Thoracic aorta (tissue), 2 donors: ENCODE measurements around the gene OR13A1. TPM values are rescaled to one million over a fixed set of nuclear protein-coding genes. Genes with fewer than 3 reads are reported as not detected.
"Not testable (repeated sequence)": the region's sequence is repeated elsewhere in the genome, so short reads cannot be mapped to it uniquely, and the experiment has no call there.

Source experiments
- ATAC-seq: fragments of 150-250 bp; one replicate; pipeline ENCODE4 v1.8.0; 2017; ENCODE audit warnings: low read depth; ENCODE audit not compliant: insufficient number of reproducible peaks, low FRiP score
- DNase-seq: peaks from one replicate; pipeline ENCODE4 v3.0.0-alpha.2; 2020; ENCODE audit warnings: low spot score
- H3K27ac ChIP-seq, 2 donors: fragments of 200-600 bp; sonication (generic); 1 replicate in 1 of 2; 2 replicates in 1 of 2; pipeline ENCODE4 v1.5.1; 2016; ENCODE audit warnings: mild to moderate bottlenecking in 2 of 2, moderate library complexity in 2 of 2
- H3K27me3 ChIP-seq: fragments of 200-600 bp; sonication (generic); replicated peaks from 2 replicates; pipeline ENCODE4 v1.6.0; 2016; ENCODE audit warnings: mild to moderate bottlenecking; ENCODE audit not compliant: insufficient read depth
- H3K36me3 ChIP-seq: fragments of 200-600 bp; sonication (generic); one replicate; pipeline ENCODE4 v1.5.1; 2016
- H3K4me1 ChIP-seq, 2 donors: fragments of 200-600 bp; sonication (generic); 1 replicate in 1 of 2; 2 replicates in 1 of 2; pipeline versions ENCODE4 v1.5.1 to v1.6.0; 2016; ENCODE audit warnings: low read depth in 2 of 2, mild to moderate bottlenecking in 1 of 2; ENCODE audit not compliant: control insufficient read depth in 1 of 2
- H3K4me3 ChIP-seq: fragments of 200-600 bp; sonication (generic); 2 replicates; pipeline ENCODE4 v1.5.1; 2016; ENCODE audit warnings: mild to moderate bottlenecking
- H3K9me3 ChIP-seq: fragments of 200-600 bp; sonication (generic); 2 replicates; pipeline ENCODE4 v1.5.1; 2016
- CTCF ChIP-seq: fragments of 200-600 bp; sonication (generic); IDR thresholded peaks from one replicate; pipeline ENCODE4 v1.5.1; 2019; ENCODE audit warnings: antibody characterized with exemption
- total RNA-seq, 2 donors: library from RNA; depleted of rRNA; stranded (reverse); fragments of >200 nt; gene quantifications; one replicate each; pipeline versions ENCODE4 v1.1.0 to v1.2.3, GENCODE V29; 2016

Gene OR13A1
- total RNA-seq, 2 donors from 2014 or later = 0.85 TPM; not detected in 1

DNA sequence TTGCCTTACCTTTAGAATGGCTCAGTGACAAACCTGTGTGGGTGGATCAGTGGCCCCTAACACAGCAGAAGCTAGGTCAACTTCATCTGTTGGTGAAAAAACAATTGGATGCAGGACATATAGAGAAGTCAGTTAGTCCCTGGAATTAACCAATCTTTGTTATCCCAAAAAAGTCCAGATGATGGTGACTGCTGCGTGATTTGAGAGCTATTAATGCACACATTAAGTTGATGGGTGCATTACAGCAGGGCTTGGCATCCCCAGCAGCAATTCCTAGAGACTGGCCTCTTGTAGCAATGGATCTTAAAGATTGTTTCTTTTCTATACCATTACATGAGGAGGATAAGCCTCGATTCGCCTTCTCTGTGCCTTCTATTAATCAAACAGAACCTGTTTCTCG, 33.3 kb downstream of the OR13A1 start:
- H3K4me3 ChIP-seq = no peak overlapping the region
- no peak for ATAC-seq
- no peaks in the 10 kb centered on the region for H3K4me1 ChIP-seq

DNA sequence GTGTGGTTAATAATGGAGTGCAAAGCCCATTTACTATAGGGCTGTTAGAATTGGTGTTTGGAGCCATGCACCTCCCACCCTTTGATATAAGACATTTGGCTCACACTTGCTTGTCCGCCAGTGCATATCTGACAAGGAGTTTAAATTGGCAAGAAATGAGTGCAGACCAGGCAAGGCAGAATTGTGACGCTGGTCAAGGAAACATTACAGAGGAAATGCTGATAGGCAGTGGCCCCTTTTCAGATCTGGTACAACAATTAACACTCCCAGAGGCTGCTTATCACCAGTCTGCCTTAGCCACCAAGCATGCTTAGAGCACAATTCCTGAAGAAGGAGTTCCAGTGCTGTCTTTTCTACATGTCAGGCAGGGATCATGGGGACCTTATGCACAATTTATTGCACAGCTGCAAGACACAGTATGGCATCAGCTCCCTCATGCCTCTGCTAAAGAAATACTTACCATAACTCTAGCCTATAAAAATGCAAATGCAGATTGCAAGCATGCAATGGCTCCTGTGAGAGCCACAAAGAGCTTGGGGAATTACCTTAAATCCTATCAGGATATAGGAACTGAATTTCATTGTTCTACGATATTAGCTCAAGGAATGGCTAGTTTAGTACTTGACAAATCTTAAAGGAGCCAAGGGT, 35.2 kb downstream of the OR13A1 start:
- ATAC-seq (no peak), DNase-seq (no peak)

More for the DNA sequence above, 33.3 kb downstream of the OR13A1 start:
- no peaks in the 10 kb centered on the region for H3K9me3 ChIP-seq
- no peaks in the 10 kb centered on the region for H3K36me3 ChIP-seq
- DNase-seq = no peak
- TF ChIP-seq CTCF = no peak
- H3K27me3 ChIP-seq = no peaks in the 10 kb centered on the region
- H3K27ac ChIP-seq = no peak overlapping the region

DNA sequence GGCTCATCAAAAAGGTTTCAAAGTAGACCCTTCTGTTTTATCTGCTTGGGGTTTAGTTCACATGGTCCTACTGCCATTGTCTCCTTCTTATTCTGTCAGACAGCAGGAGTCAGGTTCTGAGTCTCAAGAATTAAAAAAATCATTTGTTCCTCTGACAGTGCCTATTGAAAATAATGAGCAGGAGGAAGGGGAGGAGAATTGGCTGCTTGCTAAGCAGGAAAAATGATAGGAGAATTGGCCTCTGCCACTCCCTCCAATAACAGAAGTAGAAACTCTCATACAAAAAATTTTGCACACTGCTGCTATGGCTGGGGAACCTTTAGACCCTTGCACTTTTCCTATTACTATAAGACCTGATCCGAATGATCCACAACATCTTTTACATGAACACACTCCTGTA, 35.7 kb downstream of the OR13A1 start:
- Histone ChIP-seq H3K4me1 (no peaks in the 10 kb centered on the region), H3K27ac (no peak overlapping the region), H3K9me3 (no peaks in the 10 kb centered on the region), H3K36me3 (no peaks in the 10 kb centered on the region), H3K4me3 (no peak overlapping the region), H3K27me3 (no peaks in the 10 kb centered on the region)
- ATAC-seq (no peak), DNase-seq (no peak)
- TF ChIP-seq CTCF = no peak

More for the DNA sequence above, 35.2 kb downstream of the OR13A1 start:
- Histone ChIP-seq H3K4me1 (no peaks in the 10 kb centered on the region), H3K27me3 (no peaks in the 10 kb centered on the region), H3K9me3 (no peaks in the 10 kb centered on the region), H3K4me3 (no peak overlapping the region), H3K36me3 (no peaks in the 10 kb centered on the region), H3K27ac (no peak overlapping the region)
- no peak for TF ChIP-seq CTCF

DNA sequence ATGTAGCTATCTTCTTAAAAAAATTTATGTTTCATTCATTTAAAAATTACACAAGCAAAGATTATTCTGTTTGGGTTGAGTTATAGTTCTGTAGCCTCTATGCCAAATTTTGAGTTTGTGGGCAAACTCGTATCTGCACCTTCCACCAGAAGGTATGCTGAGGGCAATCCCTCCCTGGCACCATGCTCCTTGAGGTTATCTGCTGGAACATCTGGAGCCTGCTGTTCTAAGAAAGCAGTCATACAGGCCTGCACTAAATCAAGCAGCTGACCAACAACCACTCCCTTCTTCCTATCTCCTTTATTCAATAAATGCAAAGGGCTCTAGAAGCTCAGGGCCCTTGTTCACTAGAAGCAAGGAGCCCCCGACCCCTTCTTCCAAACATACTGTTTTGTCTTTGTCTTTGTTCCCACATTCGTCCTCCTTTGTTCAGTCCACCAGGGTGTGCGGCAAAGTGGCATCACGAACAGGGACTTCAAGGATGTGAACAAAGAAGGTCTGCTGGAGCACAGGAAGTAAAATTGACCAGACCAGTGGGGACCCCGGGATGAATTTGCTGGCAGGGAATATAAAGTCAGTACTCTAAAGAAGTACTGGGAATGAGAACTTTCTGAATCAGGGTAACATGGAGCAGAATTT, 36.4 kb downstream of the OR13A1 start:
- no peak for TF ChIP-seq CTCF
- H3K27ac ChIP-seq = no peak overlapping the region
- H3K27me3 ChIP-seq = no peaks in the 10 kb centered on the region
- ATAC-seq = no peak
- no peak overlapping the region for H3K4me3 ChIP-seq
- no peaks in the 10 kb centered on the region for H3K9me3 ChIP-seq
- H3K36me3 ChIP-seq = no peaks in the 10 kb centered on the region
- no peak for DNase-seq
- H3K4me1 ChIP-seq = no peaks in the 10 kb centered on the region

DNA sequence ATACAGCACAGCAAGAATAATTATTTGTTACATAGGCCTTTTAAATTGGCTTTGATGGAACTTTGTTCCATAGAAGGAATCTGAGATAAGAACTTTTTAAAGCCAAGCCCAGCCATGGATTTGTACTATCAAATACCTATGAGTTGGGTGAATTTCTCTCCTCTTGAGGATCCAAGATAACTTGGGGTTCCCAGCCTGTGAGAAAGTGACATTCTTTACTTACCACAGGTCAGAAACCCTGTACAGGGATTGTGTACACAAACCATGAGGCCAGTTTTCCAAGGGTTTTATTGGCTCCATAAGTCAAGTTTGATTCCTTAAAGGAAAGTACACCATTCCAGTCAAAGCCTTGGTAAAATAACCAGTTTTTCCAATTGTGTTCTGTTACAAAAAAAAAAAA, 39.3 kb downstream of the OR13A1 start:
- H3K4me3 ChIP-seq, H3K9me3 ChIP-seq, H3K27ac ChIP-seq, ATAC-seq, DNase-seq, H3K4me1 ChIP-seq, H3K27me3 ChIP-seq, H3K36me3 ChIP-seq: not testable (repeated sequence)
